ENCODE measurements around the gene CMTM4.

Gene CMTM4

GRCh38 chr16:66620429-66620795 is 76.1 kb downstream of the CMTM4 start:
- H3K27ac ChIP-seq, result no peak overlapping the region
- H3K4me3 ChIP-seq (ENCODE audit: low read depth, low read length), result no peak overlapping the region
- no peak overlapping the region for H3K9ac ChIP-seq
- H3K27me3 ChIP-seq (ENCODE audit: control insufficient read depth, insufficient read depth, low read length), result no peaks in the 10 kb centered on the region
- no peak overlapping the region for H3K4me2 ChIP-seq (ENCODE audit: low read length)
- peaks cover 29% of the 10 kb centered on the region for H3K4me1 ChIP-seq
- peaks cover 3% of the 10 kb centered on the region for H3K79me2 ChIP-seq
- H2AFZ ChIP-seq, result no peak overlapping the region
- no peak for TF ChIP-seq CTCF (IDR thresholded peaks at IDR 0.05)
- no peaks in the 10 kb centered on the region for H3K36me3 ChIP-seq (ENCODE audit: control insufficient read depth, insufficient read depth, low read length)
- no peaks in the 10 kb centered on the region for H3K9me3 ChIP-seq (ENCODE audit: control insufficient read depth, low read length)

DNA sequence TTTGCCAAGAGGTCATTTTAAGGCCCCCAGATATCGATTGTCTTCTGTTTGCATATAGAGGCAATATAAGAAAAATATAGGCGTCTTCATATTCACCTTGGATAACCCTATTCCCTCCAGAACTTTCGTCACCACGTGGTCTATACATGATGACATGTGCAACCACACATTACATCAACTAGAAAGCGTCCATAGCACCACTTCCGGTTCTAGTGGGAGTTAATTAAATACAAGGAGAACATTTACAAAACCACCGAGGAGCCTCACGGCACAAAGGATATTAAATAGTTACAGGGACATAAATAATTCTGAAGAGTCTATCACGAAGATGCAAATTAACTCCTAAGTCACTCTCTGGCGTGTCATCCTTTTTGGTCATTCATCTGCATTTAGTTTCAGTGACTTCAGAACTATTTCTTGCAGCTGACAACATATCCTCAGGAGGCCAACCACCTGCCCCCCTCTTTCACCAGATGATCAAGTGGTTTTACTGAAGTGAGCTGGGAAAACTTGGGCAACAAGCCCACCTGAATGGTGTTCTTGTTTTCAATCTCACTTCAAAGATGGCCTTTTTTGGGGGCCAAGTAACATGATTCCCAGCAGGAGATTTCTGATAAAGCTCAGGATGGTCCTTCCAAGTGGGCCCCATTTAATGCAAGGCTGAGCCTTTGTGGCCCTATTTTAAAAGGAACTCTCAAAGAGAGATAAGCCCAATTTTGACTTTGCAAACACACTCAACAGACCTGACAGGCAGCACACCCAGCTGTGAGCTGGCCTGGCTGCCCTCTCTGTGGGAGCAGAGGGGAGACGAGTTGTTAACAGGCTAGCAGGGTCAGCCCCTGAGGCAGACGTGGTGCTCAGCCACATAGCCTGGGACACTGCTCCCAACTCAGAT is 76.8 kb downstream of the CMTM4 start:
- H3K79me2 ChIP-seq, result peaks cover 7% of the 10 kb centered on the region
- H3K4me3 ChIP-seq (ENCODE audit: low read depth, low read length), result no peak overlapping the region
- H3K9me3 ChIP-seq (ENCODE audit: control insufficient read depth, low read length), result no peaks in the 10 kb centered on the region
- H3K4me1 ChIP-seq, result peaks cover 29% of the 10 kb centered on the region
- H3K36me3 ChIP-seq (ENCODE audit: control insufficient read depth, insufficient read depth, low read length), result no peaks in the 10 kb centered on the region
- H3K4me2 ChIP-seq (ENCODE audit: low read length), result no peak overlapping the region
- no peaks in the 10 kb centered on the region for H3K27me3 ChIP-seq (ENCODE audit: control insufficient read depth, insufficient read depth, low read length)
- H2AFZ ChIP-seq, result no peak overlapping the region
- H3K9ac ChIP-seq, result no peak overlapping the region
- H3K27ac ChIP-seq, result no peak overlapping the region
- no peak for TF ChIP-seq CTCF (IDR thresholded peaks at IDR 0.05)

DNA sequence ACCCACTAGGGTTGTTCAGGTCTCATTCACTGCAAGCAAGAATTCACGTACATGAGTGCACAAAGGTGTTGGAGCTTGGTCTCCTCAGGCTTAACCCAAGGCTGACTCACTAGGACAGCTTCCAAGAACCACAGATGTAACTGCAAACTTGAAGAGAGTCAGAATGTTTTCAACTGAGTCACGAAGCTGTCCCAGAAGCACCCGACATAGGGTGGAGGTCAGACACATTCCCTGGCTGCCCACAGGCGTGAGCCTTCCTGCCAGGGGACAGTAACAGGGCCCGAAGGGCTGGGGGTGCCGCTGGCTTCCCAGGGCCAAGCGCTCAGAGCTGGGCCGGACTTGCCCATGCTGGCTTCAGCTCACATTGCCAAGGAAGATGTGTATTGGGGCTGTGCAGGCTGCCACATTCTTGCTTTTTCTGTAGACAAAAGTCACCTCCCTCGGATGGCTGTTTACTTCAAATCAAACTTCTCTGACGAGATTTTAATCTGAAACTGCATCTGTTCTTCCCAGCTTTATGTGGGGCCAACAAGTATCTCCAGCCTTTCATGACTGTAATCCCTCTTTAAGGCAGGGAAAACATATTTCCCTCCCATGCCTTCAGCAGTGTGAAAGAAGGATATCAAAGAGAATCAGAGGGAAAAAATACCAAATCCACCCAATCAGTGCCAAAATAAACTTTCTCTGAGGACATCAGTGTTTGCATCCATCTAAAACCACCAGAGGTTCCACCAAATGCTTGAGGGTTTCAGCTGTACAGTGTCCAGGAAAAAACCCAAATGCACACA is 77.8 kb downstream of the CMTM4 start:
- no peak overlapping the region for H3K9ac ChIP-seq
- no peak overlapping the region for H3K4me3 ChIP-seq (ENCODE audit: low read depth, low read length)
- peaks cover 11% of the 10 kb centered on the region for H3K79me2 ChIP-seq
- H3K4me2 ChIP-seq (ENCODE audit: low read length), result peak overlapping the region; percentile 11
- H2AFZ ChIP-seq, result no peak overlapping the region
- no peaks in the 10 kb centered on the region for H3K27me3 ChIP-seq (ENCODE audit: control insufficient read depth, insufficient read depth, low read length)
- H3K36me3 ChIP-seq (ENCODE audit: control insufficient read depth, insufficient read depth, low read length), result no peaks in the 10 kb centered on the region
- no peaks in the 10 kb centered on the region for H3K9me3 ChIP-seq (ENCODE audit: control insufficient read depth, low read length)
- TF ChIP-seq CTCF (IDR thresholded peaks at IDR 0.05), result no peak
- H3K27ac ChIP-seq, result peak overlapping the region; percentile 66
- H3K4me1 ChIP-seq, result peaks cover 29% of the 10 kb centered on the region

DNA sequence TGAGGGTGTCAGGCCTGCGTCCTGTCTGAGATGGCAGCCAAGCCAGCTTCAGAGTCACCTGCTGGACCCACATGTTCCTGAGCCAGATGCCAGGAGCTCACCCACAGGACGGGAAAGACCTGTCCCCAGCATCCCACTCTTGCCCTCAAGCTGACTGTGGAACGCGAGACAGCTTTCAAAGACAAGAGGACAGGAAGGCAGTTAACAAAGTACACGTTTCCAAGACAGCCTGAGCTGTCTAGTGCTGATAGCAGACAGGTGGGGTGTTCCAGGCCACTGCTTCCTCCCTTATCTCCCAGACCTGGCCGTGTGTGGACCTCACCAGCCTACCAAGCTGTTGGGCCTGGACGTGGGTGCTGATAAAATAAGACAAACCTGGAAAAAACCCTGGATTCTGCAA is 78.8 kb downstream of the CMTM4 start:
- H3K79me2 ChIP-seq, result peaks cover 12% of the 10 kb centered on the region
- H3K27ac ChIP-seq, result peak overlapping the region; percentile 66
- no peaks in the 10 kb centered on the region for H3K36me3 ChIP-seq (ENCODE audit: control insufficient read depth, insufficient read depth, low read length)
- no peak for TF ChIP-seq CTCF (IDR thresholded peaks at IDR 0.05)
- peak overlapping the region; percentile 14 for H3K4me2 ChIP-seq (ENCODE audit: low read length)
- H2AFZ ChIP-seq, result peak overlapping the region; percentile 20
- H3K4me1 ChIP-seq, result peaks cover 29% of the 10 kb centered on the region
- no peak overlapping the region for H3K4me3 ChIP-seq (ENCODE audit: low read depth, low read length)
- H3K9me3 ChIP-seq (ENCODE audit: control insufficient read depth, low read length), result no peaks in the 10 kb centered on the region
- no peak overlapping the region for H3K9ac ChIP-seq
- H3K27me3 ChIP-seq (ENCODE audit: control insufficient read depth, insufficient read depth, low read length), result no peaks in the 10 kb centered on the region

Data from parathyroid adenoma (tissue), 2 donors.